SK-N-SH treated with all-trans-retinoic acid at 6 μM for 48 hours (cell line): ENCODE measurements around the gene OCEL1.

Experiments
- ATAC-seq: fragments of 200-7000 bp; cut with Tn5 transposase; 3 replicates; pipeline ENCODE4 v1.9.1; 2020; ENCODE audit warnings: mild to moderate bottlenecking, moderate library complexity
- BACH2 ChIP-seq: fragments of 250-450 bp; sonication (Bioruptor Pico); IDR thresholded peaks from 2 replicates; pipeline ENCODE4 v1.9.0; 2021; ENCODE audit warnings: mild to moderate bottlenecking, borderline replicate concordance
- CSDC2 ChIP-seq: fragments of 250-450 bp; sonication (Bioruptor Pico); IDR thresholded peaks from 2 replicates; pipeline ENCODE4 v1.5.0; 2020; ENCODE audit warnings: mild to moderate bottlenecking, moderate library complexity
- ESRRG ChIP-seq: fragments of 250-450 bp; sonication (Bioruptor Pico); IDR thresholded peaks from 2 replicates; pipeline ENCODE4 v1.6.1; 2021; ENCODE audit warnings: mild to moderate bottlenecking
- GLIS3 ChIP-seq: fragments of 250-450 bp; sonication (Bioruptor Pico); IDR thresholded peaks from 2 replicates; pipeline ENCODE4 v1.5.0; 2020; ENCODE audit warnings: mild to moderate bottlenecking, moderate library complexity
- OSR1 ChIP-seq: fragments of 250-450 bp; sonication (Bioruptor Pico); IDR thresholded peaks from 2 replicates; pipeline ENCODE4 v1.8.0; 2022; ENCODE audit warnings: moderate library complexity, mild to moderate bottlenecking, inconsistent platforms
- PPARA ChIP-seq: fragments of 250-450 bp; sonication (Bioruptor Pico); IDR thresholded peaks from 2 replicates; pipeline ENCODE4 v1.5.0; 2020; ENCODE audit warnings: mild to moderate bottlenecking, borderline replicate concordance
- RARB ChIP-seq: fragments of 250-450 bp; sonication (Bioruptor Pico); IDR thresholded peaks from 2 replicates; pipeline ENCODE4 v1.8.0; 2021; ENCODE audit warnings: mild to moderate bottlenecking, moderate library complexity
- SNAI2 ChIP-seq: fragments of 250-450 bp; sonication (Bioruptor Pico); IDR thresholded peaks from 2 replicates; pipeline ENCODE4 v1.5.0; 2020; ENCODE audit warnings: mild to moderate bottlenecking, moderate library complexity
- ZC3H10 ChIP-seq: fragments of 250-450 bp; sonication (Bioruptor Pico); IDR thresholded peaks from 2 replicates; pipeline ENCODE4 v1.5.1; 2021; ENCODE audit warnings: mild to moderate bottlenecking, moderate library complexity
- ZFP3 ChIP-seq: fragments of 250-450 bp; sonication (Bioruptor Pico); IDR thresholded peaks from 2 replicates; pipeline ENCODE4 v1.5.0; 2020; ENCODE audit warnings: mild to moderate bottlenecking, moderate library complexity
- ZNF565 ChIP-seq: fragments of 450-650 bp; formaldehyde crosslinking; conservative IDR thresholded peaks from 2 replicates; pipeline ENCODE4 v1.5.0; 2020; ENCODE audit warnings: low read depth, mild to moderate bottlenecking, moderate library complexity
- ZNF70 ChIP-seq: fragments of 450-650 bp; formaldehyde crosslinking; IDR thresholded peaks from 2 replicates; pipeline ENCODE4 v1.5.0; 2020; ENCODE audit warnings: mild to moderate bottlenecking, moderate library complexity
- ZNF8 ChIP-seq: fragments of 450-650 bp; formaldehyde crosslinking; IDR thresholded peaks from 2 replicates; pipeline ENCODE4 v1.5.0; 2020; ENCODE audit warnings: mild to moderate bottlenecking, moderate library complexity
- TF ChIP-seq, protein P1 (sequence below): fragments of 250-450 bp; sonication (Bioruptor Pico); IDR thresholded peaks from 2 replicates; pipeline ENCODE4 v1.5.1; 2020; ENCODE audit warnings: low read depth, mild to moderate bottlenecking, moderate library complexity
- TF ChIP-seq, protein P2 (sequence below): fragments of 250-450 bp; sonication (Bioruptor Pico); IDR thresholded peaks from 2 replicates; pipeline ENCODE4 v1.5.1; 2021; ENCODE audit warnings: mild to moderate bottlenecking, moderate library complexity
- TF ChIP-seq, protein P3 (sequence below): fragments of 250-450 bp; sonication (Bioruptor Pico); IDR thresholded peaks from 2 replicates; pipeline ENCODE4 v1.5.0; 2020; ENCODE audit warnings: mild to moderate bottlenecking, moderate library complexity

OCEL1 gene

DNA sequence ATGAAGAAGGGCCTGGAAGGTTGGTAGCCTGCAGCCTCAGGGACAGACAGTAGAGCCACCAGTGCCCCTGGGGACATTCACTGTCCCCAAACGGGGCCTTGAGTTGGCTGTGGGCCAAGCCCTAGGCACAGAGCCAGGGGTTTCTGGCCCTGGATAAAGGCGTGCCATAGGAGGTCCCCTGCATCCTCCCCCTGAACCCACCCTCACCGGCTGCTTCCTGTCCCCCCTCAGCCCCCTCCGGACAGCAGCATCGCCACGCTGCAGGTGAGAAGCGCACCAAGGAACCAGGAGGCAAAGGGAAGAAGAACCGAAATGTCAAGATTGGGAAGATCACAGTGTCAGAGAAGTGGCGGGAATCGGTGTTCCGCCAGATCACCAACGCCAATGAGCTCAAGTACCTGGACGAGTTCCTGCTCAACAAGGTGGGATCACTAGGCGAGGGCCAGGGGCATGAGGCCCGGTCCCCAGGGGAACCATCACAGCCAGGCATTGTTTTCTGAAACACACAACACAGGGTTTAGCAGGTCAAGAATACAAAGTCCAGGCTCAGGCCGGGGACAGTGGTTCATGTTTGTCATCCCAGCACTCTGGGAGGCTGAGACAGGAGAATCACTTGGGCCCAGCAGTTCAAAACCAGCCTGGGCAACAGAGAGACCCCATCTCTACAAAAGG, 25.5 kb upstream of the OCEL1 start:
- no peak for ATAC-seq
- TF ChIP-seq OSR1 (CRISPR knock-in tag) (no peak), BACH2 (no peak), PPARA (no peak), ZNF8 (no peak), ESRRG (CRISPR knock-in tag) (no peak), ZFP3 (CRISPR knock-in tag) (no peak), GLIS3 (CRISPR knock-in tag) (no peak), ZC3H10 (CRISPR knock-in tag) (no peak), ZNF70 (no peak), CSDC2 (CRISPR knock-in tag) (no peak)
- TF ChIP-seq, protein P1, sequence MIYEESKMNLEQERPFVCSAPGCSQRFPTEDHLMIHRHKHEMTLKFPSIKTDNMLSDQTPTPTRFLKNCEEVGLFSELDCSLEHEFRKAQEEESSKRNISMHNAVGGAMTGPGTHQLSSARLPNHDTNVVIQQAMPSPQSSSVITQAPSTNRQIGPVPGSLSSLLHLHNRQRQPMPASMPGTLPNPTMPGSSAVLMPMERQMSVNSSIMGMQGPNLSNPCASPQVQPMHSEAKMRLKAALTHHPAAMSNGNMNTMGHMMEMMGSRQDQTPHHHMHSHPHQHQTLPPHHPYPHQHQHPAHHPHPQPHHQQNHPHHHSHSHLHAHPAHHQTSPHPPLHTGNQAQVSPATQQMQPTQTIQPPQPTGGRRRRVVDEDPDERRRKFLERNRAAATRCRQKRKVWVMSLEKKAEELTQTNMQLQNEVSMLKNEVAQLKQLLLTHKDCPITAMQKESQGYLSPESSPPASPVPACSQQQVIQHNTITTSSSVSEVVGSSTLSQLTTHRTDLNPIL (CRISPR knock-in tag), result no peak

DNA sequence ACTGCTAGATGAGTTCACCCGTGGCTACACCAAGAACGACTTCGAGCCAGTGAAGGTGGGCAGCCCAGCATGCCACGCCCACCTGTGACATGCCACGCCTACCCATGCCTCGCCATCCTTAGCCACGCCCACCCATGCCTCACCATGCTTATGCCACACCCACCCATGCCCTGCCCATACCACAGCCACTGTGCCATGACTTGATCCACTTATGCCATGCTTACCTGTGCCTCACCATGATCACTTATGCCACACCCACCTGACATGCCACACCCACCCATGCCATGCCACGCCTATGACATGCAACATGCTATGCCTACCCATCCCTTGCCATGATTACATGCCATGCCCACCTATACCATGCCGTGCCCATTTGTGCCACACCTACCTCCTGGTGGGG, 23.8 kb upstream of the OCEL1 start:
- TF ChIP-seq BACH2 (no peak), ZNF565 (no peak), GLIS3 (CRISPR knock-in tag) (no peak)
- ATAC-seq, result no peak

DNA sequence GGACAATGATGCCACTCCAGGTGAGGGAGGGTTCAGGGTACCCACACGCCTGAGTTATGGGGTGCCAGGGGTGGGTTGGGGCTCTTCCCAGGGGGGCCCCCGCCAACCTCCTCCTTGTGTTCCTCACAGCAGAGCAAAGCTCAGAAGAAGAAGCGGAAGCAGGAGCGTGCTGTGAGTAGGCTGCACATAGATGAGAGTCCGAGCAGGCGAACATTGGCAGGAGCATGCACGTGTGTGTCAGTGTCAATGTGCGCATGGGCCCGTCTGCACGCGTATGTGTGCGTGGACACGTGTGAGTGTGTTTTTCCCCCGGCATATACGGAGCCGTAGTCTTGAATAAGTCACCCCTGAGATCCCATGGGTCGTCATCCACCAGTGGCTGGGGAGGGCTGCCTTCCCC, 23.3 kb upstream of the OCEL1 start:
- TF ChIP-seq SNAI2 (CRISPR knock-in tag), result no peak
- no peak for TF ChIP-seq RARB
- TF ChIP-seq, protein P2, sequence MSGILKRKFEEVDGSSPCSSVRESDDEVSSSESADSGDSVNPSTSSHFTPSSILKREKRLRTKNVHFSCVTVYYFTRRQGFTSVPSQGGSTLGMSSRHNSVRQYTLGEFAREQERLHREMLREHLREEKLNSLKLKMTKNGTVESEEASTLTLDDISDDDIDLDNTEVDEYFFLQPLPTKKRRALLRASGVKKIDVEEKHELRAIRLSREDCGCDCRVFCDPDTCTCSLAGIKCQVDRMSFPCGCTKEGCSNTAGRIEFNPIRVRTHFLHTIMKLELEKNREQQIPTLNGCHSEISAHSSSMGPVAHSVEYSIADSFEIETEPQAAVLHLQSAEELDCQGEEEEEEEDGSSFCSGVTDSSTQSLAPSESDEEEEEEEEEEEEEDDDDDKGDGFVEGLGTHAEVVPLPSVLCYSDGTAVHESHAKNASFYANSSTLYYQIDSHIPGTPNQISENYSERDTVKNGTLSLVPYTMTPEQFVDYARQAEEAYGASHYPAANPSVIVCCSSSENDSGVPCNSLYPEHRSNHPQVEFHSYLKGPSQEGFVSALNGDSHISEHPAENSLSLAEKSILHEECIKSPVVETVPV (CRISPR knock-in tag), result no peak
- no peak for TF ChIP-seq ZNF565
- TF ChIP-seq, all 23 proteins: peak for 0
- no peak for ATAC-seq

DNA sequence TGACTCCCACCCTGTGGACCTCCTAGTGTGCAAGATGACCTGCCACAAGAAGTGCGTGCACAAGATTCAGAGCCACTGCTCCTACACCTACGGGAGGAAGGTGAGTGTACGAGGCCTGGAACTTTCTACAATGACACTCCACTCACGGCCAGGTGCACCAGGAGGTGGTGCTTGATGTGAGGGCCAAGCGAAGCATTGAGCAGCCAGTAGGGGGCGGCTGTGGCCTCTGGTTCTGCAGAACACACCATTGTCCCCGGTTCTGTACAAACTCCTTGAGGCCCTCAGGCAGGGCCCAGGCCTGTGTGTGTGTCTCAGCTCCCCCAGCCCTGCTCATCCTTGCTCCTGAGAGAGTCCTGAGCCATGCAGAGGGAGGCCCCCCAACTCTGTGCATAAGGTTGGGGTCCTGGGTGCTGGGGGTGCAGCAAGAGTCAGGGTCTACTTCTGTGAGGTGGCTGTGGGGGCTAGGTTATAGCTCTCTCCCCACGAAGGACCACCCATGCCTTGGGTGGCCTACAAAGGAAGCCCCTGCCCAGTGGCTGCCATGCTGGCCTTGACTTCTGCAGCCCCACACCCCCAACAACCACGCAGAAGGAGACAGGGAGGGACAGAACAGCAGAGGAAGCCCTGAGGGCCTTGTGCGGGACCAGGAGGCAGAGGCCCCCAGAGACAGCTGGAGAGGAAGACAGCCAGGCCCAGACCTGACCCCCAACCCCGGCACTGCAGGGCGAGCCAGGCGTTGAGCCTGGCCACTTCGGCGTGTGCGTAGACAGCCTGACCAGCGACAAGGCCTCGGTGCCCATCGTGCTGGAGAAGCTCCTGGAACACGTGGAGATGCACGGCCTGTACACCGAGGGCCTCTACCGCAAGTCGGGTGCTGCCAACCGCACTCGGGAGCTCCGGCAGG, 20.5 kb upstream of the OCEL1 start:
- peak; percentile 79 for ATAC-seq
- TF ChIP-seq ESRRG (CRISPR knock-in tag) (no peak), ZNF8 (no peak), ZFP3 (CRISPR knock-in tag) (no peak), CSDC2 (CRISPR knock-in tag) (no peak), ZC3H10 (CRISPR knock-in tag) (no peak)
- TF ChIP-seq, protein P2 (CRISPR knock-in tag), result no peak
- TF ChIP-seq, protein P3, sequence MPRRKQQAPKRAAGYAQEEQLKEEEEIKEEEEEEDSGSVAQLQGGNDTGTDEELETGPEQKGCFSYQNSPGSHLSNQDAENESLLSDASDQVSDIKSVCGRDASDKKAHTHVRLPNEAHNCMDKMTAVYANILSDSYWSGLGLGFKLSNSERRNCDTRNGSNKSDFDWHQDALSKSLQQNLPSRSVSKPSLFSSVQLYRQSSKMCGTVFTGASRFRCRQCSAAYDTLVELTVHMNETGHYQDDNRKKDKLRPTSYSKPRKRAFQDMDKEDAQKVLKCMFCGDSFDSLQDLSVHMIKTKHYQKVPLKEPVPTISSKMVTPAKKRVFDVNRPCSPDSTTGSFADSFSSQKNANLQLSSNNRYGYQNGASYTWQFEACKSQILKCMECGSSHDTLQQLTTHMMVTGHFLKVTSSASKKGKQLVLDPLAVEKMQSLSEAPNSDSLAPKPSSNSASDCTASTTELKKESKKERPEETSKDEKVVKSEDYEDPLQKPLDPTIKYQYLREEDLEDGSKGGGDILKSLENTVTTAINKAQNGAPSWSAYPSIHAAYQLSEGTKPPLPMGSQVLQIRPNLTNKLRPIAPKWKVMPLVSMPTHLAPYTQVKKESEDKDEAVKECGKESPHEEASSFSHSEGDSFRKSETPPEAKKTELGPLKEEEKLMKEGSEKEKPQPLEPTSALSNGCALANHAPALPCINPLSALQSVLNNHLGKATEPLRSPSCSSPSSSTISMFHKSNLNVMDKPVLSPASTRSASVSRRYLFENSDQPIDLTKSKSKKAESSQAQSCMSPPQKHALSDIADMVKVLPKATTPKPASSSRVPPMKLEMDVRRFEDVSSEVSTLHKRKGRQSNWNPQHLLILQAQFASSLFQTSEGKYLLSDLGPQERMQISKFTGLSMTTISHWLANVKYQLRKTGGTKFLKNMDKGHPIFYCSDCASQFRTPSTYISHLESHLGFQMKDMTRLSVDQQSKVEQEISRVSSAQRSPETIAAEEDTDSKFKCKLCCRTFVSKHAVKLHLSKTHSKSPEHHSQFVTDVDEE, result no peak
- TF ChIP-seq, protein P1 (CRISPR knock-in tag), result no peak
